Measurements from ENCODE around the gene CRB3. TPM values are rescaled to one million over a fixed set of nuclear protein-coding genes. Genes with fewer than 3 reads are reported as not detected.

Gene CRB3
- total RNA-seq, 3 donors from 2014 or later, result 0.48 to 30.7 (median 24.6) TPM

DNA sequence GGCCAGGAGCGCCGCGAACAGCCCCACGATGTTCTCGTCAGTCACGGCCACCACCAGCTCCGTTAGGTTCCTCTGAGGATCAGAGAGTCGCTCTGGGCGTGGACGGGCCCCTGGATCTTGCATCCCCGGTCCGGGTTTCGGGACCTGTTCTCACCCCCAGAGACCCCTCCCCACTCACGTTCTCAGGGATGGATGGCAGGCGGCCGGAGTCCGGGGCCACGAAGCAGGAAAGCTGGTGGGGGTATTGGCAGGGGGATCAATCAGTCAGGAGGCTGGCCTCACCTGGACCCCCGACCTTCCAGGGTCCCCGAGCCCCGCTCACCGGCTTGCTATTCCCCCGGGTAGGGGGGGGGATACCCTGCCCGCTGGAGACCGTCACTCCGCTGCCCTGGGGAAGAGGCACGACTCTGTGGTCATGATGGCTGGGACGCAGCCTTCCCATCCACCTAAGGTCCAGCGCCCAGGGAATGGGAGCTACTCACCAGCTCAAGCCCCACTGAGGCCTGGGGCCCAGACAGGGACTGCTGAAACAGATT is 12.9 kb downstream of the CRB3 start:
- Histone ChIP-seq H3K9me3 (no peaks in the 10 kb centered on the region), H3K27ac (no peak overlapping the region), H3K4me1 (peaks cover 0 to 5% of the 10 kb centered on the region in 2 donors), H3K36me3 (no peaks in the 10 kb centered on the region), H3K4me3 (peak overlapping the region in 2 of 3 donors; percentile 42 to 56), H3K27me3 (peaks cover 0 to 23% of the 10 kb centered on the region in 2 donors)
- TF ChIP-seq CTCF (IDR thresholded peaks at IDR 0.05) (no peak), POLR2A (IDR thresholded peaks at IDR 0.05) (no peak), POLR2AphosphoS5 (IDR thresholded peaks at IDR 0.05) (no peak)
- no peak for DNase-seq (ENCODE audit: low spot score in 2 of 2)
- intact Hi-C loops (cut with DNase I; ENCODE audit: low total_unique reads), result no loop called here

DNA sequence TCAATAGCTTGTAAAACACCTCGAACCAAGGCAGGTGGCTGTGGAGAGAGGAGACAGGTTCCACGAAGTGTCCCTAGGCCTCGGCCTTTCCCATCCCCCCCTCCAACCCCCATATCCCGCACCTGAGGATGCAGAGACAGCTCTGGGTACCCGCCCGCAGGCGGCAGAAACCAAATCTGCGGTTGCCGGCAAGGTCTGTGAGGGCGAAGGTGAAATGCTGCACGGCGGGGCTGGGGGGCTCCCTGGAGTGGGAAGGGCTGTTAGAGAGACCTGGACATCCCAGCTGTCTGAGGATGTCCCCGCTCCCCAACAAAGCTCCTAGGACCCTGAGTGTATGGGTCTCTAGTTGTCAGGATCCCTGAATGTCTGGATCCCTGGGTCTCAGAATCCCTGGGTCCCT is 14.7 kb downstream of the CRB3 start:
- TF ChIP-seq CTCF (IDR thresholded peaks at IDR 0.05) (no peak), POLR2AphosphoS5 (IDR thresholded peaks at IDR 0.05) (no peak), POLR2A (IDR thresholded peaks at IDR 0.05) (no peak)
- H3K27ac ChIP-seq, result no peak overlapping the region
- no peaks in the 10 kb centered on the region for H3K9me3 ChIP-seq
- peaks cover 0 to 23% of the 10 kb centered on the region in 2 donors for H3K27me3 ChIP-seq
- no peak overlapping the region for H3K4me3 ChIP-seq
- H3K4me1 ChIP-seq, result peaks cover 0 to 5% of the 10 kb centered on the region in 2 donors
- no peaks in the 10 kb centered on the region for H3K36me3 ChIP-seq
- intact Hi-C loops (cut with DNase I; ENCODE audit: low total_unique reads), result no loop called here
- no peak for DNase-seq (ENCODE audit: low spot score in 2 of 2)

DNA sequence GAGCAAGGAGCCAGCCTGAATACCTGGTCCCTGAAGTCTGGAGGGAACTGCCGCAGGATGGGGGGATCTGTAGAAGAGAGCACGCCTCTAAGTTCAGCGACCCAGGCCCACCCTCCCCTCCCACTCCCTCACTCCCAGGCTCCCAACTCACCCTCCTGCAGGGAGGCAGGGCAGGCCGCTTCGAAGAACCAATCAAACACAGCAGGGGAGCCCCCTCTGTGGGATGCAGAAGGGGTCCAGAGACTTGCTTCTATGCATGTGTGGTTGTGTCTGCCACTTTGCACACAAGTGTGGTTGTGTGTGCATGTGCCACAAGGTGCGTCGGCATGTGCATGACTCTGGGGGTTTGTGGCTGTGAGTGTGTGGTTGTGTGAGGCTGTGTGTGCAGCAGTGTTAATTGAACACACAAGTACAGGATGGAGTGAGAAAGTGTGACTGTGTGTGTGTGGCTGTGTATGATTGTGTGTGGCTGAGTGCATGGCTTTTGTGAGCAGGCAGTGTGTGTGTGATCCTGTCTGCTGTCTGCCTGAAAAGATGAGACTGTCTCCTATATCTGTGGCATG is 15.8 kb downstream of the CRB3 start:
- H3K27me3 ChIP-seq, result peaks cover 0 to 20% of the 10 kb centered on the region in 2 donors
- intact Hi-C loops (cut with DNase I; ENCODE audit: low total_unique reads), result no loop called here
- TF ChIP-seq POLR2A (IDR thresholded peaks at IDR 0.05) (no peak), CTCF (IDR thresholded peaks at IDR 0.05) (no peak), POLR2AphosphoS5 (IDR thresholded peaks at IDR 0.05) (no peak)
- DNase-seq (ENCODE audit: low spot score in 2 of 2), result no peak
- H3K9me3 ChIP-seq, result no peaks in the 10 kb centered on the region
- no peaks in the 10 kb centered on the region for H3K36me3 ChIP-seq
- H3K27ac ChIP-seq, result no peak overlapping the region
- H3K4me3 ChIP-seq, result no peak overlapping the region
- peaks cover 0 to 5% of the 10 kb centered on the region in 2 donors for H3K4me1 ChIP-seq

- no peaks in the 10 kb centered on the region for H3K4me1 ChIP-seq
- peak overlapping the region; percentile 26 to 29 (median 26) for H3K4me3 ChIP-seq
- intact Hi-C loops (cut with DNase I; ENCODE audit: low total_unique reads), result no loop called here
- H3K36me3 ChIP-seq, result no peaks in the 10 kb centered on the region
- no peaks in the 10 kb centered on the region for H3K9me3 ChIP-seq
- peaks cover 0 to 10% of the 10 kb centered on the region in 2 donors for H3K27me3 ChIP-seq
- no peak for DNase-seq (ENCODE audit: low spot score in 2 of 2)
- no peak overlapping the region for H3K27ac ChIP-seq
- no peak for TF ChIP-seq CTCF (IDR thresholded peaks at IDR 0.05)
- TF ChIP-seq POLR2AphosphoS5 (IDR thresholded peaks at IDR 0.05), result no peak
- no peak for TF ChIP-seq POLR2A (IDR thresholded peaks at IDR 0.05)
These were observed 16.9 kb downstream of the CRB3 start for GRCh38 chr19:6480848-6481415.
